H54 (cell line): ENCODE results near the gene LRIG3.
A peak's percentile ranks its signal among the peaks of the same experiment; 100 is the strongest.

Experiments
- DNase-seq: peaks from one replicate; pipeline ENCODE4 v3.0.0; 2011; ENCODE audit warnings: low spot score, mixed read lengths; ENCODE audit not compliant: insufficient read length
- FAIRE-seq: peaks from 3 replicates; lab custom pipeline; 2011; peaks lifted over from hg19 to GRCh38; lab: Jason Lieb, UNC
- POLR2A ChIP-seq: IDR thresholded peaks from 2 replicates; pipeline ENCODE4 v1.6.1; 2011; ENCODE audit warnings: low read depth, mild to moderate bottlenecking, low read length

Gene LRIG3

GRCh38 chr12:58901664-58902063 is 18.6 kb downstream of the LRIG3 start:
- no peak for TF ChIP-seq POLR2A
- FAIRE-seq, result no peak
- no peak for DNase-seq

DNA sequence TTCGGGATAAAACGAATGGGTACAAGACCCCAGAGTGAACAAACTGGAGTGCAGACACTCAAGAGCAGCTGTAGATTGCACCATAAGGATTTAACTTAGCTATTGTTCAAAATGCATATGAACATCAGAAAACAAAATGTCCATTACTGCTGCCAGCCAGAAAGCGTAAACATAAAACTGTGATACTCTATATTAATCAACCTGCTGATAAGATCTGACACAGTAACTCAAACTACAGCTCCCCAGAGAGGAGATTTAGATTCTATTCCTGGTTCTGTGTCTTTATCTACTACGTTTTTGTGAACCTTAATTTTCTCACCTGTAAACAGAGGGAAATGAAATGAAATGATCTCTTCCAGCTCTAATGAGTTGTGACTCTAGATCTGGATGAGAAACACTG is 22.3 kb downstream of the LRIG3 start:
- FAIRE-seq, result no peak
- DNase-seq, result no peak
- TF ChIP-seq POLR2A, result no peak

DNA sequence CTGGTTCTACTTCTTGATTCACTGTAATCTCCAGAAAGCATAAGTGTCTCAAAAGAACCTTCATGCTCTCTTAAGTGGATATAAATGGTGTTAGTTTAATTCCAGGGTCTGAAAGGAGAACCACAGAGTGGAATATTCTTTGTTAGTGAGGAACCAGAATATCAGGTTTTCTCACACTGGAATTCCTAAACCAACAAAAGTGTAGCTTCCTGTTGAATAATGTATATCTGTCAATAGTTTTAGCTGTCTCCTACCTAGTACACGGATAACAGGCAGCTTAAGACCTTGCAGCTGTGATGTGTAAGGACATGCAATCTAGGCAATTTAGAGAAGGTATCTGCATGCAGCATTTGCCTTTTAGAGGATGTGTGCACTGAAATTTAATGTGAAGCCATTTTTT is 24.0 kb downstream of the LRIG3 start:
- DNase-seq (no peak), FAIRE-seq (peak; percentile 38)
- no peak for TF ChIP-seq POLR2A

DNA sequence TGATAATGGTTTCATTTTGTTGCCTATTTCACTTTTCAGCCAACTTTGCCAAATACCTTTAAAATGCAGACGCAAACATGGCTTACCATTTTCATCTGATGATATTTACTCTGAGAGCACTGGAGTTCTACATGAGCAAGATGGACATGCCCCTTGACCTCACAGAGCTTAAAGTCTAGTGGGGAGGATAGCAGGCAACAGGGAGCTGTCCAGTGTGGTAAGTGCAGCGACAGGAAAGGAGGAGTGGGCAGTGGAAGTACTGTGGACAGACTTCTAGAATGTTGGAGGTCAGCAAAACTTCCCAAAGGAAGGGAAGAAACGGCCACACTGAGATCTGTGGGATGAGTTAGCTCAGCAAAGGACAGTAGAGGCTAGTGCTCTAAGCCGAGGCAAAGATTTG is 25.3 kb downstream of the LRIG3 start:
- no peak for DNase-seq
- no peak for TF ChIP-seq POLR2A
- no peak for FAIRE-seq

DNA sequence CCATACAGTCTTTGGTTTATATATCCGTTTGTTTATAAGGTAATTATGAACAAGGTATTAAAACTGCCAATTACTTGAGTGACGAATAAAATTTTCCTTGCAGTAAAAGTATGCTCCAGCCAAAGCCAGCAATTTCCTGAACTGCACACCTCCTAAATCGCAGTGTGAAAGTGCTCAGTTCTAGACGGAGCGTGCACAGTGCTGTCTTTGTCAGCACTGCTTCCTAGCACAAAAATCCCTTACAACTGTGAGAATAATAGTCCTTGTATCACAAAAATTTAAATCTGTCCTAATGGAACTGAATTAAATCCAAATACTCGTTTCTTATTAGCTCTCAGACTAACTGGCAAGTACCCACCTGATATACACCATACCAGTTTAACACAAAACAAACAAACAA is 26.3 kb downstream of the LRIG3 start:
- no peak for DNase-seq
- FAIRE-seq, result no peak
- TF ChIP-seq POLR2A, result no peak

DNA sequence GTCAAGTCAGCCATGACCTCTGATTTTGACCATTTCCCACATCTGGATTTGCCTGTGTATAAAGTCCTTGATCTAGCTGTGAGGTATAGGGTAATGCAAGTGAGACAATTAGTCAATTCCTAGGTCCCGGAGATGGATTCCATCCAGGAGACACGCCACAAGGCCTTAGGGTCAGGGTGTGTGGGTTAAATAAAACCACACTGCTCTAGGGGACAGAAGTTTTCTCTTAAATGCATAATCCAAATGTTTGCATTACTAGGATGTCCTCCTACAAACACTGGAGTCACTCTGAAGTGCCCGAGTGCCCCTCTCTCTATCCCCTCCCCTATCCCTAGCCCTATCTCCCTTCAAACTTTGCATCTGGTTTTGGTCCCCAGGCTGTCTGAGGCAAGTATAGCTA is 26.8 kb downstream of the LRIG3 start:
- DNase-seq (no peak), FAIRE-seq (no peak)
- no peak for TF ChIP-seq POLR2A

GRCh38 chr12:58889557-58889956 is 30.7 kb downstream of the LRIG3 start:
- no peak for TF ChIP-seq POLR2A
- DNase-seq (no peak), FAIRE-seq (no peak)

DNA sequence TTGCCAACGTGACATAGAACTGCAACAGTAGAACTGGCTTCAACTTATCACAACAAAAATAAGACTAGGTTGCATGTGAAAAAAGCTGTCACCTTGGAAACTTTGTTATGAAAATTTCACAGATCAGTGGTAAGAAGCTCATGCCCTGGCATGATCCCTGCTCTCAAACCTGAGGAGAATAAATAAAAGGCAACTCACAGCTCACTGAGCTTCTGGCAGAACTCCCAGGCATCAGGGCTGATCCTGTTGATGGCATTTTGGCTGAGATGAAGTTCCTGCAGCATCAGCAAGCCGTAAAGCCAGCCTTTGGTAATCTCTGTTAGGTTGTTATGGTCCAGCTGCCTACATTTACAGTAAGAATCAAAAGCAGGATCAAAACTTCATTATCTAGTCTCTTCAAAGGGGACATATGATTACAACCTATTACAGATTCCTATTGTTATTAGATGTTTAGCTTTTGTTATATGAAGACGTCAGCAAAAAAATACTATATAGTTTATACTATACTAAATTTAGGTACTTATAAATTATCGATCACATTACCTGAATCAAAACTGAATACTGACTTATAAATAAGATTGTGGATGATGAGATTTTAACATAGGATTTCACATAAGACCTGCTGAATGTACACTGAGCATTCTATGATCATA is 32.0 kb downstream of the LRIG3 start:
- TF ChIP-seq POLR2A, result no peak
- FAIRE-seq (no peak), DNase-seq (no peak)

- no peak for TF ChIP-seq POLR2A
- DNase-seq (no peak), FAIRE-seq (no peak)
Measured at GRCh38 chr12:58887068-58887467, 33.2 kb downstream of the LRIG3 start.

DNA sequence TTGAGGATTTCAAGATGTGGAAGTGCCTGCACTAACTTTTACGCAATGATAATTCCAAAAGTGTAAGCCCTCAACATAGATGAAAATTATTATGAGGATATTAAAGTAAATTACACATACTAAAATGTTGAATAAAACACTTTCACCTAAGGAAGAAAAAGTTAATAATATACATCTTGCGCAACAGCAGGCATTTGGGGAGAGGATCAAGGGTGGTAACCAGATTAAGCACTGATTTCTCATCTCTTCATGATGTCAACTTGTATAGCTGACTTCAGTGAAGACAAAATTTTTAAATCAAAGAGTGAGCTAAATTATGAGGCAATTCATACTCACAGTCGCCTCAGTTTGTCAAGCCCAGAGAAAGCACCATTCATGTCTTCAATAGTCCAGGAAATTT is 33.8 kb downstream of the LRIG3 start:
- DNase-seq (no peak), FAIRE-seq (peak; percentile 6)
- no peak for TF ChIP-seq POLR2A

DNA sequence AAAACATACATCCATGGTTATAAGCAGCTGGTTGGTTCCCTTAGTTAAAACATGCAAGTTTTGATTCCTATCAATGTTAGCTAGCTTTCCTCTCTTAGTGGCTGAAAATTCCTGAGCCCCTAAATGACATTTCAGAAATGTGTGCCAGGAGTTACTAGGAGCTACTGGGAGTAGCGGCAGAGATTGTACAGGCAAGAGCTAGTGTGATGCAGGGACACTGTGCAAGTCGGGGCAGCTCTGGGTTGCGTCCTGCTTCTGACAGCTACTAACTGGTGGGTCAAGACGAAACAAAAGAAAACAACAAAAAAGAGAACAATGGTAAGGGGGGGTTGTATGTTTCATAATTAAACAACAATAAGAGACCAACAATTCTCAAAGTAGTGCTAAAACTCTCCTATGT is 35.4 kb downstream of the LRIG3 start:
- DNase-seq (no peak), FAIRE-seq (peak; percentile 27)
- TF ChIP-seq POLR2A, result no peak

DNA sequence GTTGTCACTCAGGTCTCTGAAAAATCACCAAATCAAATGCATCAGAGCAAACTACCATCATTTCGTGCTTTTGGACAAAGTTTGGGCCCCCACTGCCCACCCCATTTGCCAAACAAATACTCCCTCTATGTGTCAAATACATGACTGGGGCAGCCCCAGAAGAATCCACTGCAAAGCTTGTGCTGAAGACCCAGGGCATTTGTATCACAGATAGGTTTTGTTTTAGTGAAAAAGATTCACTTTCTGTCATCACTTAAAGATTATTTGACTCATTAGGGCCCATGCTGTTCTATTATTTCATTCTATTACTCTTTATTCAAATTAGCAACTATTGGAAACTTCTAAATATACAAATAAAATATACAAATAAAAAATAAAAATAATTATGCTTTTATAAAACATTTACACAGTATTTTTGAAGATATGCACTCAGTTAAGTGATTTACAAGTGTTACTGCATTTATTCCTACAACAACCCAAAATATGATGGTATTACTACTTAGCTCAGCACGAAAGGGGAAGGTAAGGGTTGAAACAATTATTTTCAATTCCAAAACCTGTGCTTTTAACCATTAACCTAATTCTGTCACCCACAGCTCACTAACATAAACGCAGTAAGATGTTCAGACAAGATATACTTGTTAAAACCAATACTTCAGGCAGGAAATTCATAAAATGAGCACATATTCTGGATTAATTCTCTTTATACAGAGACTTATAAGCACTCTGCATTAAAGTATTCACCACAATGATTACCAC is 36.5 kb downstream of the LRIG3 start:
- no peak for TF ChIP-seq POLR2A
- FAIRE-seq, result no peak
- no peak for DNase-seq

DNA sequence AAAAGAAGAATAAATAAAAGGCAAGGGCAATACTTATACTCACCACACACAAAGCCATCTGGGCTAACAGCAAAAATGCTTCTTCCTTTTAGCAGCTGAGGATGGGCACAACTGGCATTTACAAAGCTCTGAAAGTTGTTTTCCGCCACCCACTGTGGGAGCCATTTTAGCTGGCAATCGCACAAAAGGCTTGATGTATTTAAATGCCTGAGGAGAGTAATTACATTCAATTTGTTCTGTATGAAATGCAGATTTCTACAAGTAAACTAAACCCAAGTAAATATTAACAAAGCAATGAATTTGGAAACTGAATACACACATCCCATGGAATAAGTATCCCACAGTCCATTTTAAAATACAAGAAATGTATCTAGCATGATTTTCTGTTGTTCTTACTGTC is 37.5 kb downstream of the LRIG3 start:
- FAIRE-seq (no peak), DNase-seq (no peak)
- TF ChIP-seq POLR2A, result no peak

DNA sequence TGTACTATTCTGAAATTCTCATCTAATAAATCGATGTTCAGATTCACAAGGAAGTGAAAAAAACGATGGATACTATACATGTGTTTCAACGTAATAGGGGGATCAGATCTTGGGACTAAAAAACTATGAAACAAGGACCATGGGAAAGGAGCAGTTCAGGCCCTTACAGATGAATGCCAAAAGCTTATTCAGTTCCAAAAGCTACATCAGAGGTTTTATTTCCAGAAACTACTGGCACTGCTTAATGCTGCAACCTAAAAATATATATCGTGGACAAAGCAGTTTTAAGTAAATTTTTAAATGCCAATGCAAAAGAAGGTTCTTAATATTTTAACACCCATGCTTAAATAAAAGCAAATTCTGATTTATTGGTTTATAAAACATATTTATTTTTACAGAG is 38.5 kb downstream of the LRIG3 start:
- FAIRE-seq, result no peak
- no peak for TF ChIP-seq POLR2A
- no peak for DNase-seq

DNA sequence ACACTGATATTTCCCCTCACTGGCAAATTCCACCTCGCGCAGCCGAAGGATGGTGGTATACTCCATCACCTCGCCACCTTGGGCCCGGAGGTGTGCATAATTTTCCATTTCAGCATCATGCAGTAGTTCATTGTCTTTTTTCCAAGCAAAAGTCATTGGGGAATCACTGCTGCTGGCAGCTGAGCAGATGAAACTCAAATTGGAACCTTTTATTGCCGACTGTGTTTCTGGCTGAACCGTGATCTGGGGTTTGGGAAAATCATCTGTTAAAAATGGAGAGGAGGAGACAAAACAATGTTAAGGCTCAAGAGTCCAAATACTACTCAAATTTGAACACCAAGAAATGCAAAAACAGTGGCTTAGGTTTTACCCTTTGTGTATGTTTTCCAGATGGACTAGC is 39.7 kb downstream of the LRIG3 start:
- DNase-seq, result no peak
- FAIRE-seq, result no peak
- TF ChIP-seq POLR2A, result no peak
